ENCODE data around the gene COL13A1.

DNA sequence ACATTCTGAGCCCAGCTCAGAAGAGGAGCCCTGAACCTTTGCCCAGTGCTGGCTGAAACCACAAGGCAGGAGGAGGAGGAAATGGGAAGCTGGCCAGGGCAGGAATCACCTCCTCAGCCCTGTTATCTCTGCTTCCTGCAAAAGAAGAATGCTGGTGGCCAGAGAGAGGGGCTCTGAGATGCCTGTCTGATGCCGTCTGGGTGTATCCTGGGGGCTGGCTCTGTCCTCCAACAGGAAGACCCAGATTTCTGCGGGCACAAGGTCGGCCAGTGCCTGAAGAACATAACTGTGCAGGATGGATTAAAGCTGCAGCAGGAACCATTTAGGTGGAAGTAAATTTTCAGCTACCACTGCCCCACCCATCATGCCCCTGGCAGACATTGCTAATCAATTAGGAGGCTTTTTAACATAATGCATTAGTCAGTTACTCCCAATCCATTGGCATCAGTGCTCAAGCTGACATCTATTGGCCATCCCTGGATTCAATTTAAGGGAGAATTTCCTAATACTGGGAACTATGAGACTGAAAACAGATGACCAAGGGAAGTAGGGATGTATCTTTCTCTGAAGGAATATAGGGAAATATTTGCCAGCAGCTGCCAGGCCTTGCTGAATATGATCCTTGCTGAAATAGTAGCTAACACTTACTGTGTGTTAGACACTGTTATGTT lies 67.7 kb downstream of the COL13A1 start:
- TF ChIP-seq POLR2A (IDR thresholded peaks at IDR 0.05) (no peak), POLR2AphosphoS5 (IDR thresholded peaks at IDR 0.05) (no peak)
- TF ChIP-seq, protein P1, sequence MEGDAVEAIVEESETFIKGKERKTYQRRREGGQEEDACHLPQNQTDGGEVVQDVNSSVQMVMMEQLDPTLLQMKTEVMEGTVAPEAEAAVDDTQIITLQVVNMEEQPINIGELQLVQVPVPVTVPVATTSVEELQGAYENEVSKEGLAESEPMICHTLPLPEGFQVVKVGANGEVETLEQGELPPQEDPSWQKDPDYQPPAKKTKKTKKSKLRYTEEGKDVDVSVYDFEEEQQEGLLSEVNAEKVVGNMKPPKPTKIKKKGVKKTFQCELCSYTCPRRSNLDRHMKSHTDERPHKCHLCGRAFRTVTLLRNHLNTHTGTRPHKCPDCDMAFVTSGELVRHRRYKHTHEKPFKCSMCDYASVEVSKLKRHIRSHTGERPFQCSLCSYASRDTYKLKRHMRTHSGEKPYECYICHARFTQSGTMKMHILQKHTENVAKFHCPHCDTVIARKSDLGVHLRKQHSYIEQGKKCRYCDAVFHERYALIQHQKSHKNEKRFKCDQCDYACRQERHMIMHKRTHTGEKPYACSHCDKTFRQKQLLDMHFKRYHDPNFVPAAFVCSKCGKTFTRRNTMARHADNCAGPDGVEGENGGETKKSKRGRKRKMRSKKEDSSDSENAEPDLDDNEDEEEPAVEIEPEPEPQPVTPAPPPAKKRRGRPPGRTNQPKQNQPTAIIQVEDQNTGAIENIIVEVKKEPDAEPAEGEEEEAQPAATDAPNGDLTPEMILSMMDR (IDR thresholded peaks at IDR 0.05): no peak

All from breast epithelium (tissue), 3 donors.